ENCODE data around the gene LINGO4. TPM values are rescaled to one million over a fixed set of nuclear protein-coding genes. Genes with fewer than 3 reads are reported as not detected.

The LINGO4 gene
- total RNA-seq, 2 donors from 2014 or later = 0.59 to 2.3 TPM

GRCh38 chr1:151829352-151830046, 24.3 kb upstream of the LINGO4 start:
- intact Hi-C loops (cut with DNase I) = no loop called here
- Histone ChIP-seq H3K36me3 (no peaks in the 10 kb centered on the region), H3K27me3 (replicated peaks; ENCODE audit: insufficient read depth) (no peaks in the 10 kb centered on the region), H3K4me3 (no peak overlapping the region), H3K9me3 (no peaks in the 10 kb centered on the region), H3K4me1 (replicated peaks) (peaks cover 17% of the 10 kb centered on the region), H3K27ac (peak overlapping the region; percentile 89 to 90)
- TF ChIP-seq POLR2A (IDR thresholded peaks at IDR 0.05) (no peak), POLR2AphosphoS5 (IDR thresholded peaks at IDR 0.05) (no peak), CTCF (IDR thresholded peaks at IDR 0.05) (no peak)
- WGBS = 26% methylated on average over 4 of the region's 4 CpGs
- no peak for DNase-seq (ENCODE audit: low spot score)

- Histone ChIP-seq H3K27me3 (replicated peaks; ENCODE audit: insufficient read depth) (no peaks in the 10 kb centered on the region), H3K36me3 (no peaks in the 10 kb centered on the region), H3K4me3 (no peak overlapping the region), H3K27ac (peak overlapping the region; percentile 89 to 90), H3K9me3 (no peaks in the 10 kb centered on the region), H3K4me1 (replicated peaks) (peaks cover 17% of the 10 kb centered on the region)
- 6% methylated on average over 11 of the region's 12 CpGs for WGBS
- TF ChIP-seq POLR2AphosphoS5 (IDR thresholded peaks at IDR 0.05) (peak; percentile 50), POLR2A (IDR thresholded peaks at IDR 0.05) (no peak), CTCF (IDR thresholded peaks at IDR 0.05) (no peak)
- intact Hi-C loops (cut with DNase I) = no loop called here
- peak; percentile 88 for DNase-seq (ENCODE audit: low spot score)
Measured at GRCh38 chr1:151828921-151829320, 23.7 kb upstream of the LINGO4 start.

- intact Hi-C loops (cut with DNase I) = no loop called here
- Histone ChIP-seq H3K36me3 (no peaks in the 10 kb centered on the region), H3K4me3 (no peak overlapping the region), H3K27ac (no peak overlapping the region), H3K27me3 (replicated peaks; ENCODE audit: insufficient read depth) (no peaks in the 10 kb centered on the region), H3K4me1 (replicated peaks) (peaks cover 11% of the 10 kb centered on the region), H3K9me3 (no peaks in the 10 kb centered on the region)
- 91% methylated on average over 7 of the region's 9 CpGs for WGBS
- no peak for DNase-seq (ENCODE audit: low spot score)
- TF ChIP-seq CTCF (IDR thresholded peaks at IDR 0.05) (no peak), POLR2A (IDR thresholded peaks at IDR 0.05) (no peak), POLR2AphosphoS5 (IDR thresholded peaks at IDR 0.05) (no peak)
Measured at GRCh38 chr1:151827853-151828252, 22.6 kb upstream of the LINGO4 start.

GRCh38 chr1:151825751-151826660, 20.8 kb upstream of the LINGO4 start:
- TF ChIP-seq POLR2A (IDR thresholded peaks at IDR 0.05) (no peak), POLR2AphosphoS5 (IDR thresholded peaks at IDR 0.05) (no peak), CTCF (IDR thresholded peaks at IDR 0.05) (no peak)
- H3K27ac ChIP-seq = no peak overlapping the region
- H3K36me3 ChIP-seq = no peaks in the 10 kb centered on the region
- intact Hi-C loops (cut with DNase I) = no loop called here
- H3K4me1 ChIP-seq (replicated peaks) = peaks cover 11% of the 10 kb centered on the region
- H3K9me3 ChIP-seq = no peaks in the 10 kb centered on the region
- no peak overlapping the region for H3K4me3 ChIP-seq
- 50% methylated on average over 21 of the region's 21 CpGs for WGBS
- no peaks in the 10 kb centered on the region for H3K27me3 ChIP-seq (replicated peaks; ENCODE audit: insufficient read depth)
- no peak for DNase-seq (ENCODE audit: low spot score)
